Osteocyte (in vitro differentiated cells): ENCODE measurements around the gene GAD1. TPM values are rescaled to one million over a fixed set of nuclear protein-coding genes. Genes with fewer than 3 reads are reported as not detected.

Experiments used
- DNase-seq: peaks from one replicate; pipeline ENCODE4 v3.0.0; 2021; ENCODE audit warnings: mixed read lengths; ENCODE audit not compliant: unreplicated experiment; ENCODE audit errors: extremely low spot score
- H3K27ac Mint-ChIP-seq: one replicate; pipeline ENCODE4 v1.8.0; 2021; ENCODE audit warnings: mild to moderate bottlenecking, mixed read lengths; ENCODE audit not compliant: unreplicated experiment
- H3K27me3 Mint-ChIP-seq: one replicate; pipeline ENCODE4 v1.8.0; 2021; ENCODE audit warnings: mixed read lengths; ENCODE audit not compliant: unreplicated experiment
- H3K36me3 Mint-ChIP-seq: one replicate; pipeline ENCODE4 v1.8.0; 2021; ENCODE audit warnings: mixed read lengths; ENCODE audit not compliant: unreplicated experiment
- H3K4me1 Mint-ChIP-seq: one replicate; pipeline ENCODE4 v1.8.0; 2021; ENCODE audit warnings: mixed read lengths; ENCODE audit not compliant: unreplicated experiment
- H3K4me3 Mint-ChIP-seq: one replicate; pipeline ENCODE4 v1.8.0; 2021; ENCODE audit warnings: mild to moderate bottlenecking, moderate library complexity, mixed read lengths; ENCODE audit not compliant: unreplicated experiment
- H3K9me3 Mint-ChIP-seq: one replicate; pipeline ENCODE4 v1.8.0; 2021; ENCODE audit warnings: mixed read lengths; ENCODE audit not compliant: unreplicated experiment
- total RNA-seq: library from RNA; stranded (reverse); gene quantifications from 2 replicates; pipeline ENCODE4 v1.2.1, GENCODE V29; 2021
- TF ChIP-seq, protein P1 (sequence below): fragments of 200-600 bp; sonication (generic); IDR thresholded peaks from 2 replicates; pipeline ENCODE4 v1.5.0; 2021; ENCODE audit warnings: antibody characterized with exemption, mild to moderate bottlenecking, moderate library complexity

Gene GAD1
- total RNA-seq, 1 donor from 2014 or later: not detected

DNA sequence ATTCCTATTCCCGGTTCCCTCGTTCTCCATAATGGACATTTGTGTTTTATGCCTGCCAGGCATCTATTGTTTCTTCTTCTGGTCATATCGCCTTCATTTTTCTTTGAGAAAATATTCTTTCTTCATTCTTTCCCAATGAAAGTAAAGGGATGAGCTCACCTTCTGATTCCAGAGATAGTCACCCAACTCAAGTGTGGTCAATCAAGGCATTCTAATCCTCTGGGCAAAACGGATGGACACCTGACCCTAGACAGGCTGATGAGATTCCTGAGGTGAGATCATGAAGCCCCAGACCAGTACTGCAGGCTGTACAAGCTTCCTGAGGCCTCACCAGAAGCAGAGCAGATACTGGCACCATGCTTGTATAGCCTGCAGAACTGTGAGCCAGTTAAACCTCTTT, 52.8 kb downstream of the GAD1 start:
- H3K4me1 Mint-ChIP-seq: peaks cover 5% of the 10 kb centered on the region

DNA sequence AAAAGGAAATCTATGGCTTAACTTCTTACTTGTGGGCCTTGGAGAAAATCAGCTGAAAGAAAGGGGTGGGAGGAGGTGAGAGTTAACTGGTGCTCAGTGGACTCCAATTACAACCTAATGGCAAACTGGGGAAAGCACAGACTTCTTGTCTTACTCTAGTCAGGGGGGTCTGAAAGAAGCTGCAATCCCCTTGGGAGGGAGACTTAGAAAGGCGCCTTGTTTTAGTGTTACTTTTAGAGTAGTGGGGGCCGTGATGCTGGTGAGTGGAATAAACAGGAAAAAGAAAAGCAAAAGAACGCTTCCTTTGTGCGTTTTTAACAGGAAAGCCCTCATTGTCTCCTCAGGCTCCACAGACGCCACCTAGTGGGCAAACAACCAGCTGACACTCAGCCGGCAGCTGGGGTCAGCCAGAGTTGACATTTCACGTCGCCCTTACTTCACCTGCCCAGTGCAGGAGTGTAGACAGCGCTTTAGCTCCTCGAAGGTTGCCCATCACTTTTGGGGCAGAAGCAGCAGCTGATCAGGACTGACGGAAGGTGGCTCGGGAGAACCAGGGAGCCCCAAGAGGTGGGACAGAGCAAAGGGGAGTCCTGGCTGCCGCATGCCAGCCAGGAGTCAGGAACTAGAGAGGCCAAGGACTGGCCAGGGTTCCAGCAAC, 56.5 kb downstream of the GAD1 start:
- peak overlapping the region; percentile 65 for H3K27ac Mint-ChIP-seq
- TF ChIP-seq, protein P1, sequence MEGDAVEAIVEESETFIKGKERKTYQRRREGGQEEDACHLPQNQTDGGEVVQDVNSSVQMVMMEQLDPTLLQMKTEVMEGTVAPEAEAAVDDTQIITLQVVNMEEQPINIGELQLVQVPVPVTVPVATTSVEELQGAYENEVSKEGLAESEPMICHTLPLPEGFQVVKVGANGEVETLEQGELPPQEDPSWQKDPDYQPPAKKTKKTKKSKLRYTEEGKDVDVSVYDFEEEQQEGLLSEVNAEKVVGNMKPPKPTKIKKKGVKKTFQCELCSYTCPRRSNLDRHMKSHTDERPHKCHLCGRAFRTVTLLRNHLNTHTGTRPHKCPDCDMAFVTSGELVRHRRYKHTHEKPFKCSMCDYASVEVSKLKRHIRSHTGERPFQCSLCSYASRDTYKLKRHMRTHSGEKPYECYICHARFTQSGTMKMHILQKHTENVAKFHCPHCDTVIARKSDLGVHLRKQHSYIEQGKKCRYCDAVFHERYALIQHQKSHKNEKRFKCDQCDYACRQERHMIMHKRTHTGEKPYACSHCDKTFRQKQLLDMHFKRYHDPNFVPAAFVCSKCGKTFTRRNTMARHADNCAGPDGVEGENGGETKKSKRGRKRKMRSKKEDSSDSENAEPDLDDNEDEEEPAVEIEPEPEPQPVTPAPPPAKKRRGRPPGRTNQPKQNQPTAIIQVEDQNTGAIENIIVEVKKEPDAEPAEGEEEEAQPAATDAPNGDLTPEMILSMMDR: peak; percentile 94
- H3K9me3 Mint-ChIP-seq: no peaks in the 10 kb centered on the region
- H3K4me3 Mint-ChIP-seq: peak overlapping the region; percentile 66
- peaks cover 19% of the 10 kb centered on the region for H3K27me3 Mint-ChIP-seq
- DNase-seq: peak; percentile 87
- H3K4me1 Mint-ChIP-seq: peaks cover 5% of the 10 kb centered on the region
- H3K36me3 Mint-ChIP-seq: no peaks in the 10 kb centered on the region

More for the DNA sequence above, 52.8 kb downstream of the GAD1 start:
- Mint-ChIP-seq H3K36me3 (no peaks in the 10 kb centered on the region), H3K4me3 (no peak overlapping the region), H3K27ac (no peak overlapping the region), H3K9me3 (no peaks in the 10 kb centered on the region), H3K27me3 (peaks cover 34% of the 10 kb centered on the region)
- no peak for DNase-seq
- TF ChIP-seq, protein P1: no peak

DNA sequence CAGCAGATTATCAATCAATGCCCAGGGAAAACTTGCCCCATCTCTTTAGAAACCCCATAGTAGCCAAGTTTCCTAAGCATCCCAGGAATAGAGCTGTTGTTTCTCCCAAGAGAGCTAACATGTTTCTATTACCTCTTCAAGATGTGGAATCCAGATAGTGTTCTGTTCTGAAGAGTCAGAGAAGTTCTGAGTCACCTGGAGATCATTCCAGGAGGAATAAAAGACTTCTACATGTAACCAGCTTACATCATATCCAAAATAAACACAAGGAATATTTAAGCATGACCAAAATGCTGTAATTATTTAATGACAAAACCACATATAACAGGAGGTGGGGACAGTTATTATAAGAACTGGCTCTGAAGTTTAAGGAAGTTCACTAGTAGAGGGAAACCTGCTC, 61.4 kb downstream of the GAD1 start:
- TF ChIP-seq, protein P1: no peak
- Mint-ChIP-seq H3K36me3 (no peaks in the 10 kb centered on the region), H3K4me3 (no peak overlapping the region), H3K27me3 (peaks cover 30% of the 10 kb centered on the region), H3K4me1 (peaks cover 2% of the 10 kb centered on the region), H3K27ac (no peak overlapping the region), H3K9me3 (no peaks in the 10 kb centered on the region)
- no peak for DNase-seq

DNA sequence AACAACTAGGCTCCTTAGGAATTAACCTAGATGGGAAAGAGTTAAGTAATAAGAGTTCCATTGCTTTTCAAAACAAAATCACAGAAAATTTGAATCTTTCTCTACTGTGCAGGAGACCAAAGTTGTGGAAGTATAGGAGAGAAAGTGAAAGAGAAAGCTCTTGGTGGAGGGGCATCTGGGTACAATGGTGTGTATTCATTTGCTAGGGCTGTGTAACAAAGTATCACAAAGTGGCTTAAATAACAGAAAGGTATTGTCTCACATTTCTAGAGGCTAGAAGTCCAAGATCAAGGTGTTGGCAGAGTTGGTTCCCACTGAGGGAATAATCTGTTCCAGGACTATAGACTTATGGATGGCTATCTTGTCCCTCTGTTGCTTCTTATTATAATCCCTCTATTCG, 61.8 kb downstream of the GAD1 start:
- DNase-seq: no peak

DNA sequence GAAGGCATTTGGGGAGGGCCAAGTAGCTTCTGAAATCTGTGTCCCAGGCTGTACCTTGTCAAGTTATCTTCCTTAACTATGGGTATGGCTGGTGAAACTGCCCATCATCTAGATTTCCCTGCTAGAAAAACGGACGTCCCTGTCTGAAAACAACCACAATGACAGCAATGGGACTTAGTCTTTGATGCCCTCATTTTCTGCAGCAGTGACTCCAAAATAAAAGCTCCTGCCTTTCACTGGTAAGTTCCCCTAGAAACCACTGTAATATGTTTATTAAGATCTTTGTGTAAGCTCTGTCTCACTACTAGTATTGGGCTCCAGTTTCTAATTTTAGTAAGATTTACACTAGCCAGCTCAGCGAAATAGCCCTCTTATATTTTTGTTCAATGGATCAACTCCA, 65.2 kb downstream of the GAD1 start:
- TF ChIP-seq, protein P1: no peak
- no peak for DNase-seq
- Mint-ChIP-seq H3K27ac (no peak overlapping the region), H3K4me3 (no peak overlapping the region), H3K9me3 (no peaks in the 10 kb centered on the region), H3K4me1 (peaks cover 4% of the 10 kb centered on the region), H3K27me3 (peaks cover 35% of the 10 kb centered on the region), H3K36me3 (no peaks in the 10 kb centered on the region)

More for the DNA sequence above, 61.8 kb downstream of the GAD1 start:
- no peak overlapping the region for H3K4me3 Mint-ChIP-seq
- H3K9me3 Mint-ChIP-seq: no peaks in the 10 kb centered on the region
- TF ChIP-seq, protein P1: no peak
- H3K36me3 Mint-ChIP-seq: no peaks in the 10 kb centered on the region
- no peak overlapping the region for H3K27ac Mint-ChIP-seq
- peaks cover 33% of the 10 kb centered on the region for H3K27me3 Mint-ChIP-seq
- no peaks in the 10 kb centered on the region for H3K4me1 Mint-ChIP-seq
